Stimulated activated CD8-positive, alpha-beta memory T cell treated with anti-CD3 and anti-CD28 coated beads, Interleukin-12 subunit alpha, Interleukin-12 subunit beta, amount 100 ng/mL, for 4 hours (primary cell): Measurements from ENCODE around the gene SHANK3.
"Not testable (repeated sequence)": the region's sequence is repeated elsewhere in the genome, so short reads cannot be mapped to it uniquely, and the experiment has no call there.

Experiments used
- DNase-seq: peaks from one replicate; pipeline ENCODE4 v3.0.0-alpha.2; 2020; ENCODE audit warnings: low read depth

The SHANK3 gene

GRCh38 chr22:50653256-50653655 lies 19.4 kb upstream of the SHANK3 start:
- DNase-seq = no peak

- DNase-seq = not testable (repeated sequence)
Measured at GRCh38 chr22:50654664-50655063, 18.0 kb upstream of the SHANK3 start.

DNA sequence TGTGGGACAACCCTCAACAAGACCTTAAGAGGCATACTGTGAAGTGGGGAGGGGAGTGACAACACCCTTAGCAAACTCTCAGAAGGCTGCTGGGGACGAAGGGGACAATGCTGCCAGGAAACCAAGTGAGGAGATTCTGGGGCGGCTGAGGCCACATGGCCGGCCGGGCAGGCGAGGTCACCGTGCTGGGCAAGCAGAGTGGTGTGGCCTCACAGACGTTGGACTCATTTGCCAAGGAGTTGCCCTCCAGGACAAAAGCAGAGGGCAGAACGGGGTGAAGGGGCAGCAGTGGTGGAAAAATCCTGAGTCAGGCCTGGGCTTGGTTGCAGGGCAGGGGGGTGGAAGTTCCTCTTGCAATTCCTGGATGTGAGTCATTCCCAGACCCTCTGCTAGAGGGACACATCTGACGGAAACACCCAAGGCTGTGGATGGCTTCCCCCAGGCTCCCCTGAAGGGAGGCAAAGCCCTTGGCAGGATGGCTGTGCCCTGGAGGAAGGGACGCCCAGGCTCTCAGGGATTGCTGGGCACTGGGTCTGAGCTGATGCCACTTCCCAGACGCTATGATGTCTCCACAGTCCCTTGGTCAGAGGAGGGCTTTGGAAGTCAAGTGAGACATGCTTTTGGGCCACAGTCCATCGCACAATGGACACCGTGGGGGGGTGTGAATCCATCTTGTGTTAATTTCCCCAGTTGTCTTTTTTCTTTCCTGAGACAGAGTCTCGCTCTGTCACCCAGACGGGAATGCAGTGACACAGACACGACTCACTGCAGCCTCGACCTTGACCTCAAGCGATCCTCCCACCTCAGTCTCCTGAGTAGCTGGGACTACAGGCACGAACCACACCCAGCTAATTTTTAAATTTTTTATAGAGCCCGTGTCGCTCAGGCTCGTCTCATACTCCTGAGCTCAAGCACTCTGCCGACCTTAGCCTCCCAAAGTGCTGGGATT lies 16.2 kb upstream of the SHANK3 start:
- no peak for DNase-seq

- DNase-seq = no peak
Measured at GRCh38 chr22:50657925-50658324, 14.7 kb upstream of the SHANK3 start.

- not testable (repeated sequence) for DNase-seq
Measured at GRCh38 chr22:50659711-50660110, 12.9 kb upstream of the SHANK3 start.

GRCh38 chr22:50660306-50660705 lies 12.3 kb upstream of the SHANK3 start:
- DNase-seq = no peak

- DNase-seq = no peak
Measured at GRCh38 chr22:50665212-50665611, 7.4 kb upstream of the SHANK3 start.

DNA sequence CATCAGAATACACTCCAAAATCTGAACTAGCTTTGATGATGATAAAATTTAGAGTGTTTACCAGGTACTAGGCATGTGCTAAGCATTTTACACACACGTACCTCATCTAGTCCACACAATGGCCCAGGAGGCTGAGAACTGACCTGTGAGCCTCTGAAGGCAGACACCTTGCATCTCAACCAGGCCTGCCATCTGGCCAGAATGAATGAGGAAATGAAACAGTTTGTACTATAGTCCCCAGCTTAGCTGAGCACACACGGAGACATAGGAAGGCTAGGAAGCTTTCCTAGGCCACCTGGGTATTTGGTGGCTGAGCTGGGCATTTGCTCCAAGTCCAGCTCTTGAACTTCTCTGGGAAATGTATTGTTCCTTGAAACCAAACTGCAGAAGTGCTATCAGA lies 6.9 kb upstream of the SHANK3 start:
- no peak for DNase-seq

DNA sequence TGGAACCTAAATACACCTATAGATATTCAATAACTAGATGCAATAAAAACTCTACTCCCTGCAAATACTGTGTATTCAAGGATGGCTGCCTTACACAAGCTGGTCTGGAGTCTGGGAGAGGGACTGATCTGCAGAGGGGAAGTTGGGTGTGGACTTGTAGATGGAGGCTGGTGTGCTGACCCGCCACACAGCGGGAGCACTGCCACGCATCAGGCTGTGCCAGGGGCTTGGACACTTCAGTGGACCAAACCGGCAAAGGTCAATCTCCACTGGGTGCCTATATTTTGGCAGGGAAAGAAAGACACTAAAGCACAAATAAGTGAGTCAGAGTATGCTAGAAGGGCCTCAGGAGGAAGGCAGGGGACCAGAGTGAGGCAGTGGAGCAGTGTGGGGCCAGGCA lies 2.1 kb upstream of the SHANK3 start:
- no peak for DNase-seq

GRCh38 chr22:50670914-50671538 lies 1.6 kb upstream of the SHANK3 start:
- no peak for DNase-seq

- no peak for DNase-seq
Measured at GRCh38 chr22:50671641-50672040, 982 bp upstream of the SHANK3 start.

GRCh38 chr22:50672041-50672440 lies 582 bp upstream of the SHANK3 start:
- no peak for DNase-seq

DNA sequence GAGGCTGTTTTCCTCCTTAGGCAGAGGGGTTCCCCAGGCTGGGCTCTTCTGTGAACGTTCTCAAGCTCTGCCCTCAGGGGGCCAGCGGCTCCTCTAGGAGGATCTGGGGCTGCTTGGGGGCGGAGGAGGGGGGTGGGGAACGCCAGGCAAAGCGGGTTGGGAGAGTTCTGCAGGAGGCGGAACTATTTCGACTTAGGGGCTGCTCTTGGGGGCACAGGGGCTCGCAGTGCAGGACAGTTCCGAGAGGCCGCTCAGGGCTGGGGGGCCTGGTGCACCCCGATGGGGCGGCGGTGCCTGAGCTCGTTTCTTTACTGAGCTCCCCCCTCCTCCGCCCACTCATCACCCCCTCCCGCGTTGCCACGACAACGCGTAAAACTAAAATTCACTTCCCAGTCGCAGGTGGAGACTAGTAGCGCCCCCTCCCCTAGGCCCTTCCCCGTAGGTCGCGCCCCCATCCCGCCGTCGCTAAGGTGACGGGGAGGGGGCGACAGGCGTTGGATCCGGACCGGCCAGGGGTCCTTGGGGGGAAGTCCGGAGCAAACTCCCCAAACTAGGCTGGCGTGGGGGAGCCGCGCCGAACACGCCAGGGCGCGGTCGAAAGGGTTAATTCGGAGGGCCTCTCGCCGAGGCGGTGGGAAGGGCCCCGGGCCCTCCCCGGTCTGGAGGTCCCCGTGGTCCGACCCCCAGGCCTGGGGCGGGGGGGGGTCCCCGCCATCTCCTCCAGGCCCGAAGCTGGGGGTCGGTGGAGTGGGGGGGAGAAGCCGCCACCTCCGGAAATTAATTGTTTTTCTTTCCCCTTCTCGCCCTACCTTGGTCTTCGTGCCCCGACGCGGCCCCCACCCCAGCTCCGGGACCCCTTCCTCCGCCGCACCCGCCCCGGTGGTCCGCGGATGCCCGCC lies 857 bp downstream of the SHANK3 start:
- no peak for DNase-seq

DNA sequence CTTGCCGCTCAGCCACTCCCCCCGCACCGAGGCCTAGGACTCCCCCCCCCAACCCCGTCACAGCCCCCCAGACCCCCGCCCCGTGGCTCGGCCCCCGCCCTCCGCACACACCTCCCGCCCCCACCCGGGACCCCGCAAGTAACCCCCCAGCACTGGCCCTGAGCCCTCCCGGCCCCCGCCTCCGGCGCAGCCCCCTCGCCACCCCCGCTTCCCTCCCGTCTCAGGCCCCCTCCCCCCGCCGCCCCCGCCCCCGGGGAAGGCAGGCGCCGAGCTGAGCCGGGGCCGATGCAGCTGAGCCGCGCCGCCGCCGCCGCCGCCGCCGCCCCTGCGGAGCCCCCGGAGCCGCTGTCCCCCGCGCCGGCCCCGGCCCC lies 1.5 kb downstream of the SHANK3 start:
- DNase-seq = no peak

DNA sequence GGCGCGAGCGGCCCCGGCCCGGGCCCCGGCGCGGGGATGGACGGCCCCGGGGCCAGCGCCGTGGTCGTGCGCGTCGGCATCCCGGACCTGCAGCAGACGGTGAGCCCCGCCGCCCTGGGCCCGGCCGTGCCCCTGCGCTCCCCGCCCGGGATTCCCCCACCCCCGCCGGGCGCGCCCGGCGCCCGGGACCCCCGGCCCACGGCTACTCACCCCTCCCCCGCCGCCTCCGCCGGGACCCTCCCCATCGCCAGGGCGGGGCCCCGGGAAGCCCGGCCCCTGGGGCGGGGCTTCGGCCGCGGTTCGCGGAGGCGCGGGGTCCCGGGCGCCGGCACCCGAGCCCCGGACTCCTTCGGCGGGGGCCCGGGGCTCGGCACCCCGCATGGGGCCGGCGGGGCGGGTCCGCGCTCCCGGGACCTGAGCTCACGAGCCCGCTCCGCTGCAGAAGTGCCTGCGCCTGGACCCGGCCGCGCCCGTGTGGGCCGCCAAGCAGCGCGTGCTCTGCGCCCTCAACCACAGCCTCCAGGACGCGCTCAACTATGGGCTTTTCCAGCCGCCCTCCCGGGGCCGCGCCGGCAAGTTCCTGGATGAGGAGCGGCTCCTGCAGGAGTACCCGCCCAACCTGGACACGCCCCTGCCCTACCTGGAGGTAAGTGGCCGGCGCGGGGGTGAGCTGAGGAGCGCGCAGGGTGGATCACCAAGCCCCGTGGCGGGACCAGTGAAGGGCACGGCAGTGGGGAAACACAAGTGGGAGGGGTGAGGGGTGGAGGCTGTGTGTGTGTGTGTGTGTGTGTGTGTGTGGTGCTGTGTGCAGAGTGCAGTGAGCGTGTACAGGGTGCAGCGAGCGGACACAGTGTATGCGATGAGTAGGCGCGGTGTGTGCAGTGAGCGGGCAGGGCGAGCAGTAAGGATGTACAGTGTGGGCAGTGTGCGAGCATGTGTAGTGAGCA lies 2.3 kb downstream of the SHANK3 start:
- DNase-seq = no peak

- no peak for DNase-seq
Measured at GRCh38 chr22:50675553-50676179, 3.0 kb downstream of the SHANK3 start.

GRCh38 chr22:50676180-50676636 lies 3.6 kb downstream of the SHANK3 start:
- DNase-seq = no peak

- DNase-seq = no peak
Measured at GRCh38 chr22:50676661-50677492, 4.3 kb downstream of the SHANK3 start.

DNA sequence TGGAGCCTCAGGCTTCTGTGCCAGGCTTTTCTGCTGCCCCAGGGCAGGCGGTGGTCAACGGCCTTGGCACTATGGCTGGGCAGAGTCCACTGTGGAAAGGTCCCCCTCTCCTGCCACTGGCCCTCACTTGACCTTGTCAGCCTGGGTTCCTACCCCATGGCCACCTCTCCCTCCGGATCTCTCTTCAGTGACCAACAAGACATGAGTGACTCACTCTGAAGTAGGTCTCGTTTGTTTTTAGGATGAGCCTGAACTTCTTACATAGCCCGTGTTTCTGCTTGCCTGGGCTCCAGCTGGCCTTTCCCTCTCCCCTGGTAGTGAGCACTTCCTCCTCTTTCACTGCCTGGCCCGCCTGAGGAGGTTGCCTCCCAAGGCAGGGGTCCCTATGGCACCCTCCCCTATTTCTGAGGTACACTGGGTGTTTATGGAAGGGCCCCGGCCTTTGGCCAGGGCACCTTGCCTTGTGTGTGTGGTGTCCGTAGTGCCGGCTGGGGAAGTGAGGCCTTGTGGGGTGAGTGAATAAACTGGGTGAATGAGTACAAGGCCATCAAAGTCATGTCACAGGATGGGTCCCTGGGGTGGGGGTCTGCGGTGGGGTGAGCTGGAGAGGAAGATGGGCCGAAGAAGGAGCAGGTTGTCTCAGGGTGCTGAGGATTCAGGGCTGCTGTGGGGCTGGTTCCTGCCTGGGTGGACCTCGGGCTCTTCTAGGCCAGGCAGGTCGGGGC lies 5.0 kb downstream of the SHANK3 start:
- no peak for DNase-seq
